IPS-11a (cell line): ENCODE data around the gene MTURN.
"Not testable (repeated sequence)": the region's sequence is repeated elsewhere in the genome, so short reads cannot be mapped to it uniquely, and the experiment has no call there.

ENCODE experiments used
- H3K4me3 ChIP-seq: one replicate; pipeline ENCODE4 v1.5.1; 2013; ENCODE audit warnings: low read depth, low read length, control low read depth

Gene MTURN

DNA sequence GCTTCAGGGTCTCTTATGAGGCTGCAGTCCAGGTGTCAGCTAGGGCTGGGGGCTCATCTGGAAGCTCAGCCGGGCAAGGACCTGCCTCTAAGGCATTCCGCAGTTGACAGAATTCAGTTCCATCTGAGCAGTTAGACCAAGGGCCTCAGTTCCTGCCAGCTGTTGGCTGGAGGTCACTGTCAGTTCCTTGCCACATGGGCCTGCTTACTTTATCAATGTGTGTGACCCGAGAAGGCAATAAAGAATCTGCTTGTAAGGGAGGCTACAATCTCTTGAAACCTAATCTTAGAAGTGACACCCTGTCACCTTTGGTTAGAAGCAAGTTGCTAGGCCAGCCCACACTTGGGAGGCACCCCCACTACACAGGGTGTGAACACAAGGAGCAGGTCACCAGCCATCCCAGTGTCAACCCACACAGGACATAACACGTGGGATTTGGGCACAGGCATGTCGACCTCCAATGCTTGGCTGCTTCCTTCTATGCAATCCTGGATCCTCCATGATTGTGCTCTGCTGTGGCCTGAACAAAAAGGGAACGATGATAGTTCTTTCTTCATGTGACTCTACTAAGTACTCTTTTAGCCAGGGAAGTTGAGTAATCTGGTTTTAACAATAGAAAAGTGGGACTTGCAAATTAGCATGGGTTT is 41.8 kb downstream of the MTURN start:
- no peak overlapping the region for H3K4me3 ChIP-seq

DNA sequence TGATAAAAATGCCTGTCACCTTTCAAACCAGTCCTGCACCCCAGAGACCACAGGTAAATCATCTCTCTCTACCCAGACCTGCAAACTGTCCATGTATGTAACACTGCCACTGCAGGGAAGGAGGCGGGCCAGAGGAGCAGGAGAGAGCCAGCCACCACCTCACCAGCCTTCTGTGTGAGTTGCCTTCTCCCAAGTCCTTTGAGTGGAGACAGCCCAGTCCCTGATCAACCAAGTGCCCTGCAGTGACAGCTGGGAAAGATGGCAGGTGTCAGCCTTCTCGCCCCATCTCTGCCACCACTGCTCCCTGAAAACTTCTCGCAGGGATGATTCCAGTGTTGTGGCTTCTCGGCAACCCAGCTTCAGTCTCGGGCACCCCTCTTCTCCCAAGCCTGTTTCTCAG is 42.4 kb downstream of the MTURN start:
- H3K4me3 ChIP-seq, result no peak overlapping the region

DNA sequence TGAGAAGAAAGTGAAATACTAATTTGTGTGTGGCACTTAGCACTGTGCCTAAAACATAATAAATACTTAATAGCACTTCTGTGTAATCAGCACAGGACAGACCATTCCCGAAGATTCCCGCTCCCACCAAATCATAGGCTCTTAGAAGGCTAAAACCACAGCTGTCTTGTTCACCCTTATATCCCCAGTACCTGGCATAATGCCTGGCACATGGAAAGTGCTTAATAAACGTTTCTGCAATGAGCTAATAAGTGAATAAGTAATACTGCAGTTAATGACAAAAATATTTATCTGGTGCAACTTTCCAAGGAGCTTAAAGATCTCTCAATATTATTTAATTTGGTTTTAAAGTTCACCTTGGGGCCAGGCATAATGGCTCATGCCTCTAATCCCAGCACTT is 43.2 kb downstream of the MTURN start:
- no peak overlapping the region for H3K4me3 ChIP-seq

DNA sequence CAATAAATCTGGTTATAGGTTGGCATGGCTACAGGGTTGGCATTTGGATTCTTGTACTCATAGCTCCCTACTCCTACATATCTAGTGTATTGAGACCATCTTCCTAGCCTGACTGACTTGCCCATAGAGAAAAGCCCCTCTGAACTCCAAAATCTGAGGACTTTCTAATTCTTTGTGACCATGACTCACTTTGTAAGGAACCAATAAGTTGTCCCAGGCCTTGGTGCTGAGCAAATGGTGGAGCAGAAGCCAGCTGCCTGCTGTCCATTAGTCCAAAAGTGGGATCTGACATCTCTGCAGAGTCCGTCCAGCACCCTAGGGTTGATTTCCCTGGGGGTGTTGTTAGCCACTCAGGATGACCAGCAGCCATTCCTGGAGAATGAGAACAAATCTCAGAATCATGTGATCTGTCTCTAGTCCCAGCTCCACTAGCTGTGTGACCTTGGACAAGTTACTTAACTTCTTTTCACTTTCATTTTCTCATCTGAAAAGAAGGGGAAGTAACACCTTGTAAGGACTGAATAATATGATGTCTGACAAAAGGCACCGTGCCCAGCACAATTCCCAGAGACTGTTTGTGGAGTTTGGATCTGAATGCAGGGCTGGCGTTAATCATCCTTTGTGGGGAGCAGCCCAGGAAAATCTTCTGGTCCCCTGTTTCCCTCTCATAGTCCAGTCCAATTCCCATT is 44.1 kb downstream of the MTURN start:
- no peak overlapping the region for H3K4me3 ChIP-seq

DNA sequence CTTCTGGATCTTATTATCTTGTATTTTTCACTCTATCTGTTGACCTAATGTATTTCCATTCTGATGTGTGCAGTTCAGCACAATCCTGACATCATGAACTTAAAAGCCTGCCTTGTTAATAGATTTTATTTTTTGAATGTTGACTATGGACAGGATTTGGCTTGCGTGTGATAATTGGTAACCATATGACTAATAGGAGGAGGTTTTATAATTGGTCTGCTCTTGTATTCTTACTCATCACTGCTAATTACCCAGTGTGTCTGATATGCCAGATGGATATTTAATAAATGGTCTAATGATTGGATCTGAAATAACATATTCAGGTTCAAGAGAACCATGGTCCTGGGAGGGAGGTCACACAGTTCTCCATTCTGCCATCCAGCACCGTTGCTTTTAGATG is 45.9 kb downstream of the MTURN start:
- H3K4me3 ChIP-seq, result no peak overlapping the region

DNA sequence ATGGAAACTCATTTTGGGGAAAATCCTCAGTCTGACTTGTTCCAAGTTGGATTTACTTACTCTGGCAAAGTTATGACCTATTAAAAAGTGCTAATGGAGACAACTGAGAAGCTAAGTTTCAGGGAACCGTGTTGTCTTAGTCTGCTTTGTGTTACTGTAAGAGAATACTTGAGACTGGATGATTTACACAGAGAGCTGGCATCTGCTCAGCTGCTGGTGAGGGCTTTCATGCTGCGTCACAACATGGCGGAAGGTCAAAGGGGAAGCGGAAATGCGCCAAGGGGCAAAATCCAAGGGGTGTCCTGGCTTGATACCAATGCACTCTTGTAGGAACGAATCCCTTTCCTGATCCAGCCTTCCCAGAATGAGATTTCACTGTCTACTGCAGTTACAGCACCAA is 46.4 kb downstream of the MTURN start:
- H3K4me3 ChIP-seq, result no peak overlapping the region

DNA sequence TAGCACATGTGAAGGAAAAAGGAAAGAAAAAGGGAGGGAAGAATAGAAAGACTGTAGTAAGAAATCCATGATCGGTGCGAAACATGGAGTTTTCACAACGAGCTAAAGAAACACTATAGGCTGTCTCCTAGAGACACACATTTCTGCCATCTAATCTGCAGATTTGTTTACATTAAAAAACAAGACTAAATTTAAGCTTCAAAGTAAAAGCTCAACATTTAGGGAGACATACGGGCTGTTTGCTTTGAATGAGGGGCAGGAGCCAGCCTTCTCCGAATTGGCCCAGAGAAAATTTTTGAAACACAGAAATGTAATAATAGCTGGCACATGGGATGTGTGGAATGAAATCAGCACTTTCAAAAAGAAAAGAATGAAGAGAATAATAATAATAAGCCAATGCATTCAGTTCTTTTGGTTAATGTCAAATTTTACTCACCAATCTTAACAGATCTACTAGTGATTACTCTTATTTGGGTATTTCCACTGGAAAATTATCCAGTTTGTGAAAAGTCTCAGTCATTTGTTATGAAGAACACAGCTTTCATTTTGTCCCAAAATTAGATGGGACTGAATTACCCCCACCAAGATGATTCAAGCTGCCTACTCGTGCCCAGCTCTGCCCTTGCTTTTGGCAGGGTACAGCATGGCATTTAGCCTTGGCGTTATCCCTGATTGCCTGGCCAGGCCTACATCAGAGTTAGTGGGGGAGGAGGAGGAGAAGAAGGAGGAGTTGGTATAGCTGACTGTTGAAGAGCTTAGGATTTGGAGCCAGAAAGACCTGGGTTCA is 47.1 kb downstream of the MTURN start:
- H3K4me3 ChIP-seq, result no peak overlapping the region

DNA sequence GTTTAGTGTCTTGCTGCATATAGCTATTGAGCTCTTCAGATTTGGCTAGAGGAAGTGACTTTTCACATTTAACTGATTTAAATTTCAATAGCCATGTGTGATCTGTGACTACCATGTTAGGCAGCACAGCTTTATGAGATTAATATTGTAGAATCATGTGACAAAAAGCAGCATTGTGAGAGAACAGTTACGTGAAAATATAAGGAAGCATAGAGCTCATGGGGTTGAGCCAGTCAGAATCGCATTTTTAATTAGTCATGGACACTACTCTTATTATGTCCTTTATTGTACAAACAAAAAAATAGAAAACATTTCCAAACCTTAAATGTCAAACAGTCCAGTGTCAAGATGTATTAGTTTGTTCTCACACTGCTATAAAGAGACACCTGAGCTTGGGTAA is 48.0 kb downstream of the MTURN start:
- H3K4me3 ChIP-seq, result no peak overlapping the region

DNA sequence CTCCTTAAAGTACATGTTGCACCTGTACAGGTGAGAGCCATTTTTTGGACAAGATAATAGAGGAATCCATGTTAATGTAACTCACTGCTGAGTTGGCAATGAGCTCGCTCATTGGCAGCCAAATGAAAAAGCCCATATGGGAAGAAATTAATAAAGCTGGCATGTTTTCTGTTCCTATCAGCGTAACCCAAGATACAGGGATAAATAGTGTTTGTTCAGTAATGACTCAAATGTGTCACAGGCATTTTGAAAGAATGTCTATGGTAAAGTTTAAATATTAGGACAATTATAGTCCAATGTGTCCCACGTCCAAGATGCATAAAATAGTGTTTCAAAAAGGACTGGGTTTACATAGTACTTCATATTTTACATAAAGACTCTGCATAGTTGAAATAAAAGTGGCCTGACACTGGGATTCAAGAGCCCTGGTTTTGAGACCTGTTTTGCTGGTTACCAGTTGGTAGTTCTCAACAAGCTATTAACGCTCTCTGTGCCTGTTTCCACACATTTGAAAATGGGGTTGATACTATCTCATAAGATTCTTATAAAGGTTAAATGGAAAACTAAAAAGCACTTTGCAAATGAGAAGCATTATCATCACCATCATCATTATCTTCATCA is 49.1 kb downstream of the MTURN start:
- H3K4me3 ChIP-seq, result no peak overlapping the region

DNA sequence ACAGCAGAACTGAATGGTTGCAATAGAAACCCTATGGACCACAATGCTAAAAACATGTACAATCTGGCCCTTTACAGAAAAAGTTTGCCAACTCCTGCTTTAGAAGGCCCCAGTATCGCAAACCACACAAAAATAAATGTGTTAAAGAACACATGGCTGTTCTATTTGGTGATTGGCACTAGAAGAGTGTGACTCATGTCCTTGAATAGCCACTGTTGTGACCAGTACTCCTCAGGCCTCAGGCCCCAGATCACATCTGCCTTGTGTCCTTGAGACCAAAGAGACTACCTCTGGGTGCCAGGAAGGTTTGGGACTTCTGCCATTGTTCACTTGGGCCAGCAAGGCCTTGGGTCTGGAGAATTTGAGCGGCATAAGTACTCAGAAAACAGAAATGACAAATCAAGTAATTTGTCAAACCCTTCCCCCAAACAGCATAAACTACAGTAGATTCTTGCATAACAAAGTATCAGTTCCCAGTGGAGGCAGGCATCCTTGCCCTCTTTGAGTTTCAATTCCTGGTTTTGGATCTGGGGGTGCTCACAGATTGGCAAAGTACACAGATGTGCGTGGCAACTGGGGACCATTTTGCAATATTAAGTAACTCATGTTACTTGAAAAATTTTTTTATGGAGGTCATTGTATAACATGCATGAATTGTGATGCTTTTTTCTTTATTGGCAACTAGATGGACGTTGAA is 50.2 kb downstream of the MTURN start:
- H3K4me3 ChIP-seq, result no peak overlapping the region

DNA sequence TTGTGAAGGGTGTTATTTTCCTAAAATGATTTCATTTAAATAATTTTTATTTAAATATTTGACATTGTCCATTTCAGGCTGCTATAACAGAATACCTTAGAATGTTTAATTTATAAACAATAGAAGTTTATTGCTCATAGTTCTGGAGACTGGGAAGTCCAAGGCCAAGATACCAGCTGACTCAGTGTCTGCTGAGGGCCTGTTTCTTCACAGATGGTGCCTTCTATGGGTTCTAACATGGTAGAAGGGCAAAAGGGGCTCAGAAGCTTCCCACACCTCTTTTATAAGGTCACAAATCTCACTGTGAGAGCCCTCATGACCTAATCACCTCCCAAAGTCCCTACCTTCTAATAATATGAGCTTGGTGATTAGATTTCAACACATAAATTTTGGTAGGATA is 50.7 kb downstream of the MTURN start:
- H3K4me3 ChIP-seq, result no peak overlapping the region

DNA sequence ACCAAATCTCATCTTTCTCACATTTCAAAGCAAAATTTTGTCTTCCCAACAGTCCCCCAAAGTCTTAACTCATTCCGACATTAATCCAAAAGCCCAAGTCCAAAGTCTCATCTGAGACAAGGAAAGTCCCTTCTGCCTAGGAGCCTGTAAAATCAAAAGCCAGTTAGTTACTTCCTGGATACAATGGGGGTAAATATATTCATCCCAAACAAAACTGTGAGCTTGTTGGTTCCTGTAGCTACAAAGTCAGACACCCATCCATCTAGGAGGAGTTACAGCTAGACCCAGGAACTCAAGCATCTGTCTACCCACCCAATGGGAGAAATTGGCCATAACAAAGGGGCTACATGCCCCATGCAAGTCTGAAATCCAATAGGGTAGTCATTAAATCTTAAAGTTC is 51.9 kb downstream of the MTURN start:
- no peak overlapping the region for H3K4me3 ChIP-seq

DNA sequence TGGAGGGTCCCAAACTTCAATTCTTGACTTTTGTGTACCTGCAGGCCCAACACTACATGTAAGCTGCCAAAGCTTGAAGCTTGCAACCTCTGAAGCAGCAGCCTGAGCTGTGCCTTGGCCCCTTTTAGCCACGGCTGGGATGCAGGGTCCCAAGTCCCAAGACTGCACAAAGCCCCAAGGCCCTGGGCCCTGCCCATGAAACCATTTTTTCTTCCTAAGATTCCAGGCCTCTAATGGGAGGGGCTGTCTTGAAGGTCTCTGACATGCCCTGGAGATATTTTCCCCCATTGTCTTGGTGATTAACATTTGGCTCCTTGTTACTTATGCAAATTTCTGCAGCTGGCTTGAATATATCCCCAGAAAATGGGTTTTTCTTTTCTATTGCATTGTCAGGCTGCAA is 52.7 kb downstream of the MTURN start:
- no peak overlapping the region for H3K4me3 ChIP-seq

DNA sequence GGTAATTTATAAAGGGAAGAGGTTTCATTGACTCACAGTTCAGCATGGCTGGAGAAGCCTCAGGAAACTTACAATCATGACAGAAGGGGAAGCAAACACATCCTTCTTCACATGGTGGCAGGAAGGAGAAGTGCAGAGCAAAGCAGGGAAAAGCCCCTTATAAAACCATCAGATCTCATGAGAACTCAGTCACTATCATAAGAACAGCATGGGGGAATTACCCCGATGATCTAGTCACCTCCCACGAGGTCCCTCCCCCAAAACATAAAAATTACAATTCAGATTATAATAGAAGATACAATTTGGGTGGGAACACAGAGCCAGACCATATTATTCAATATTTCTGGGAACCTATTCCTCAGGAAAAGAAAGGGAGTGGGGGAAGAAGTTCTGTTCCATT is 53.6 kb downstream of the MTURN start:
- H3K4me3 ChIP-seq, result not testable (repeated sequence)

DNA sequence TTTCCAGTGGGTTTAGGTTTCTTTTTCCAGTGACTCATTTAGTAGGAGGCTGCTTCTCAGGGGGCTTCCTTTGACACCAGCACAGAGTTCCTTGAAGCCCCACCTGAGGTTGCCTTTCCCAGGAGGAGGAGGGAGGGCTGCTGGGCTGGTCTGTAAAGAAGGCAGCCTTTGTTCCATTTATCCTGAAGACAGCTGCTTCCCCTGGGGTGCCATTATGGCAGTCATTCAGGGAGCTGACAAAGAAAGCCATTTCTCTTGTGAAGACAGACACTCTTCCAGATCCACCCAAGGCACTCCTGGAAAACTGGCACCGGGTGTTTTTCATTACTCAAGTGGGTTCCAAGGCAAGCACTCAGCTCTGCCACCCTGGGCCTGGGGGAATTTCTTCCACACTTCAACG is 54.0 kb downstream of the MTURN start:
- no peak overlapping the region for H3K4me3 ChIP-seq

DNA sequence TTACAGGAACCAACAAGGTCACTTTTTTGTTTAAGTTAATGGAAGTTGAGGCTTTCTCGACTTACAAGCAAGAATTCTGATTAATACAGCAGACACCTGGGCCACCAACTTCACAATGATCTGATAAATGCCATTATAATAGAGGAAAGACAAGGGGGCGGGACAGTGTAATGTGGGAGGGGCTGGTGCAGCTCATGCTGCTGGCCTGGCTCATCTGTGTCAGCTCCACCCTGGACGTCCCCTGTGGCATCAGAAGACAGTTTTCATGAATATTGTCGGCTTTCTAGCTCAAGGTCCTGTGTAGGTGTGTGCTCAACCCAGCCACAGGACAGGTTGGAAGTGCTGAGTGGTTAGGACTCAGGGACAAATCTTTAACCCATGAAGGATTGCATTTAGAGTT is 57.0 kb downstream of the MTURN start:
- no peak overlapping the region for H3K4me3 ChIP-seq

DNA sequence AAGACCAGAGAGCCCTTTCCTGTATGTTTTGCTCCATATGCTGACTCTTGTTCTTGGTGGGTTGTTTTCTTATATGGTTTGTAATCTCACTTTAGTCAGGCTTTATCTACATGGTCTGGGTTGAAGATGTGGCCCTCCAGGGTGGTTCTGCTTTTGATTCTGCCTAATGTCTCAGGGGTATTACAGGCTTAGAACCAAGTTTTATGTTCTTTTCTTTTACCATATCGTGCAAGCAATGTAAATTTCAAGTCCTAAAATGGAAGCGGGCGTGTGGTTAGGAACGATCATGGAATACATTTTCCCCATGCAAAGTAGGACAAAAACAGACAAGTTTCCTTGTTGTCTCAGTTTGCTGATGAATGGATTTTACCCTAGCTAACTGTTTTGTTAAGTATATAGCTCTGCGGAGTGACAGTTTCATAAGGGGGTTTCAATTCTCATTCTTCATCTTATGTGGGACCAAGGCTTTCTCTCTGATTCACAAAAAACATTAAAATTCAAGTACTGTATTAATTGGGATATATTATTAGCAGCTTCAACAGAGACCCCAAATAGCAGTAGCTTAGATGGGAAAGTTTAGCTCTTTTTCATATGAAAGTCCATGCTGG is 58.7 kb downstream of the MTURN start:
- H3K4me3 ChIP-seq, result no peak overlapping the region

DNA sequence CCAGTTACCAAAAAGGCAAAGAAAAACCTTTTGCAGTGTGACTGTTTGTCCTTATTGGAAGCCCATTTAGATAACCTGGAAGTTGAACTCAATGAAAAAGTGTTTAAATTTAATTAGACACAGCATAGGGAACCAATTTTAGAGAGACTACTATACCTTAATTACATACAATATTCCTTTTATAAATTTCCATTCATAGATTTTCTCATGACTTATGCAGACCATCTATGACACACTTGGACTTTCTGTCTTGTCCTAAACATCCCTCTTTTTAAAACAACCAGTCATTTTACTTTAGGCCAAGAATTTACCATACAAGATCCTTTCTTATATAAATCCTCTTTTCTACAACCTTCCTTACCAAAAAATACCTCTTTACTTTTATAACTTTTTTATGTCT is 61.6 kb downstream of the MTURN start:
- H3K4me3 ChIP-seq, result no peak overlapping the region

DNA sequence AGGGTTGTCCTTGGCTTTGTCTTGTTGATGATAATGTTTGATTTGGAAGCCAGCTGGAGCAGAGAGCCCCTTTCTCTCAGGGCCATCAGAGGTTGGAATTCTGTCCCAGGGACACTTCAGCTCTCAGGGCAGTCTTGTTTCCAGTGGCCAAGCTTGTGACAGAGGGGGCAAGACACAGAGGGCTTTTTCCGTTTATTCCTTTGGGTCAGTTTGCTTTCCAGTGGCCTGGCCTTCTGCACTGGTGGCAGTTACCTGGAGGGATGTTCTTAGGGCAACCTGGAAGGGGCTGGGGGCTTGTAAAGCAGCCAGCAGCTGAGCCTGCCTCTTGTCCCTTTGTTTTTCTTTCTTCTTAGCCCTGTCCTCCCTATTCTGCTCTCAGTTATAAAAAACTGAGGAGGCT is 62.7 kb downstream of the MTURN start:
- H3K4me3 ChIP-seq, result no peak overlapping the region

DNA sequence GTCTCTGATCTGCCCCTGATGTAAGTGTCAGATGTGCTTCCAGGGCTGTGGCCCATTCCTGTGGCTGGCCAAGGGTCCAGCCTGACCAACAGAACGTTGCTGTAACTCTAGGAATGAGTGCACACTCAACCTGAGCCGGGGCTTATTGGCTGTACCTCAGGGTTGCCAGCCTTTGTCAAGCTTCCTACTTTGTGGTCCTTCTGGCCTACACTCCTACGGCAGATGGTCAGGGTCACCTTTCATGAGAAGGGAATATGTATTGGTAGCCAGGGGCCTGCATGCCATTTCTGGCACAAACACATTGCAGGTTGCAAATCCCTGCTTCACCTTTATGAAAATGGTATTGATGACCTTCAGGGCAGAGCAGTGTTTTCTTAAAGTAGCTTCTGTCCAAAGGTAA is 64.5 kb downstream of the MTURN start:
- no peak overlapping the region for H3K4me3 ChIP-seq

DNA sequence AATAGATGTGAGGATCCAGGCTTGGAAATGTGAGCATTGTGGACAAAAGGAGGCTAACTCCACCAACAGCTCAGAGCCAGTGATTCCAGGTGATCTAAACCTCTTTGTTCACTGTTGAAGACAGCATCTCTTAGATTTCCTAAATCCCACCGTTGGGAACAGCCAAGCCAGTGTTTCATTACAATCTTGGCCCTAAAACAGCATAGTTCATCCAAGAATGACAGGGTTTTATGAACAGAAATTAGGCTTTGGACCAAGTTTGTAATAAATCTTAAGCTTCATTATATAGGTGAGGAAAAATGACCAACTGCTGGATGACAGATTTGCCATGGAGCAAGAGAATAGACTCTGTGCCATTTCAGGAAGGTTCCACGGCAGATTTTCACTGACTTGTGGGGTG is 65.8 kb downstream of the MTURN start:
- H3K4me3 ChIP-seq, result no peak overlapping the region
